ENCODE measurements around the gene ALDH1A3. TPM values are rescaled to one million over a fixed set of nuclear protein-coding genes. Genes with fewer than 3 reads are reported as not detected.

Gene ALDH1A3
- total and polyA plus RNA-seq, 4 donors: 0.79 to 8.4 (median 1.4) TPM

- DNase-seq (ENCODE audit: low spot score): no peak
Observed at GRCh38 chr15:100831467-100831866, 48.2 kb upstream of the ALDH1A3 start.

DNA sequence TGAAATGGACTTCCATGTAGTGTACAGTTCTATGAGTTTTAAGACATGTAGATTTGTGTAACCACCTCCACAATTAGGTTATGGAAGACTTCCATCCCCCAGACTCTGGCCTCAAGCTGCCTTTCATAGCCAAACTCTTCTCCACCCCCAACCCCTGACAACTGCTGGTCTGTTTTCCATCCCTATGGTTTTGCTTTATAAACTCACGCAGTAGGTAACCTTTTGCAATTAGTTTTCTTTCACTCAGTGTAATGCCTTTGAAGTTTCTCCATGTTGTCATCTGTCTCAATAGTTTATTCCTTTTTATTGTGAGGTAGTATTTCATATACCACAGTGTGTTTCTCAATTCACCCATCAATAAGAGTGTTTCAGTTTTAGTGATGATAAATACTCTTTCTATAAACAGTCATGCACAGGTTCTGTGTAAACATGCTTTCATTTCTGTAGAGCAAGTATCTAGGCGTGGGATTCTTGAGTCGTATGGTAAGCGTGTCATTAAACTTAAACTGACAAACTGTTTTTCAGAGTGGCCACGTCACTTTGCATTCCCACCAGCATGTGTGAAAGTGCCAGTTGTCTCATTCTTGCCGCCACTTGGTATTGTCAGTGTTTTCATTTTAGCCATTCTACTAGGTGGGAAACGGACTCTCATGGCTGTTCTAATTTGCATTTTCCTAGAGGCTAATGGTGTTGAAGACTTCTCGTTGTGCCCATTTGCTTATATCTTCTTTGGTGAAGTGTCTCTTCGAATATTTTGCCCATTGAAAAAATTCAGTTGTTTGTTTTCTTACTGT, 47.3 kb upstream of the ALDH1A3 start:
- DNase-seq (ENCODE audit: low spot score): no peak
- Histone ChIP-seq H3K27ac (ENCODE audit: low read depth in 1 of 2, low read length in 2 of 2) (no peak overlapping the region), H3K4me3 (ENCODE audit: low read depth in 1 of 3, low read length in 3 of 3) (no peak overlapping the region), H3K9me3 (ENCODE audit: control insufficient read depth in 4 of 4, low read length in 3 of 4) (peaks cover 0 to 2% (median 2%) of the 10 kb centered on the region in 4 donors), H3K36me3 (ENCODE audit: control insufficient read depth in 4 of 4, insufficient read depth in 3 of 4, low read depth in 1 of 4, low read length in 3 of 4) (no peaks in the 10 kb centered on the region), H3K9ac (ENCODE audit: low read depth in 1 of 2, low read length in 2 of 2) (no peak overlapping the region), H3K4me1 (ENCODE audit: control insufficient read depth in 4 of 4, insufficient read depth in 4 of 4, low read length in 3 of 4) (no peaks in the 10 kb centered on the region), H3K27me3 (ENCODE audit: control insufficient read depth in 4 of 4, insufficient read depth in 4 of 4, low read length in 3 of 4) (peaks cover 0 to 11% (median 2%) of the 10 kb centered on the region in 4 donors)
- TF ChIP-seq, protein P1, sequence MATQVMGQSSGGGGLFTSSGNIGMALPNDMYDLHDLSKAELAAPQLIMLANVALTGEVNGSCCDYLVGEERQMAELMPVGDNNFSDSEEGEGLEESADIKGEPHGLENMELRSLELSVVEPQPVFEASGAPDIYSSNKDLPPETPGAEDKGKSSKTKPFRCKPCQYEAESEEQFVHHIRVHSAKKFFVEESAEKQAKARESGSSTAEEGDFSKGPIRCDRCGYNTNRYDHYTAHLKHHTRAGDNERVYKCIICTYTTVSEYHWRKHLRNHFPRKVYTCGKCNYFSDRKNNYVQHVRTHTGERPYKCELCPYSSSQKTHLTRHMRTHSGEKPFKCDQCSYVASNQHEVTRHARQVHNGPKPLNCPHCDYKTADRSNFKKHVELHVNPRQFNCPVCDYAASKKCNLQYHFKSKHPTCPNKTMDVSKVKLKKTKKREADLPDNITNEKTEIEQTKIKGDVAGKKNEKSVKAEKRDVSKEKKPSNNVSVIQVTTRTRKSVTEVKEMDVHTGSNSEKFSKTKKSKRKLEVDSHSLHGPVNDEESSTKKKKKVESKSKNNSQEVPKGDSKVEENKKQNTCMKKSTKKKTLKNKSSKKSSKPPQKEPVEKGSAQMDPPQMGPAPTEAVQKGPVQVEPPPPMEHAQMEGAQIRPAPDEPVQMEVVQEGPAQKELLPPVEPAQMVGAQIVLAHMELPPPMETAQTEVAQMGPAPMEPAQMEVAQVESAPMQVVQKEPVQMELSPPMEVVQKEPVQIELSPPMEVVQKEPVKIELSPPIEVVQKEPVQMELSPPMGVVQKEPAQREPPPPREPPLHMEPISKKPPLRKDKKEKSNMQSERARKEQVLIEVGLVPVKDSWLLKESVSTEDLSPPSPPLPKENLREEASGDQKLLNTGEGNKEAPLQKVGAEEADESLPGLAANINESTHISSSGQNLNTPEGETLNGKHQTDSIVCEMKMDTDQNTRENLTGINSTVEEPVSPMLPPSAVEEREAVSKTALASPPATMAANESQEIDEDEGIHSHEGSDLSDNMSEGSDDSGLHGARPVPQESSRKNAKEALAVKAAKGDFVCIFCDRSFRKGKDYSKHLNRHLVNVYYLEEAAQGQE (IDR thresholded peaks at IDR 0.05): no peak
- no peak for TF ChIP-seq NR2F2 (IDR thresholded peaks at IDR 0.05)
- TF ChIP-seq RXRA (IDR thresholded peaks at IDR 0.05): no peak
- no peak for TF ChIP-seq TAF1 (conservative IDR thresholded peaks at IDR 0.05)
- TF ChIP-seq HNF4A (conservative IDR thresholded peaks at IDR 0.05): no peak
- no peak for TF ChIP-seq YY1 (IDR thresholded peaks at IDR 0.05)
- TF ChIP-seq ZBTB33 (IDR thresholded peaks at IDR 0.05): no peak
- no peak for TF ChIP-seq HNF4G (IDR thresholded peaks at IDR 0.05)
- no peak for TF ChIP-seq FOXA1 (IDR thresholded peaks at IDR 0.05)
- TF ChIP-seq JUND (IDR thresholded peaks at IDR 0.05): no peak
- no peak for TF ChIP-seq FOXA2 (IDR thresholded peaks at IDR 0.05)
- WGBS: 79% methylated on average over 9 of the region's 9 CpGs

More at GRCh38 chr15:100831467-100831866, 48.2 kb upstream of the ALDH1A3 start:
- Histone ChIP-seq H3K27ac (ENCODE audit: low read depth in 1 of 2, low read length in 2 of 2) (no peak overlapping the region), H3K36me3 (ENCODE audit: control insufficient read depth in 4 of 4, insufficient read depth in 3 of 4, low read depth in 1 of 4, low read length in 3 of 4) (no peaks in the 10 kb centered on the region), H3K27me3 (ENCODE audit: control insufficient read depth in 4 of 4, insufficient read depth in 4 of 4, low read length in 3 of 4) (peaks cover 0 to 8% (median 2%) of the 10 kb centered on the region in 4 donors), H3K9ac (ENCODE audit: low read depth in 1 of 2, low read length in 2 of 2) (no peak overlapping the region), H3K4me3 (ENCODE audit: low read depth in 1 of 3, low read length in 3 of 3) (no peak overlapping the region), H3K4me1 (ENCODE audit: control insufficient read depth in 4 of 4, insufficient read depth in 4 of 4, low read length in 3 of 4) (no peaks in the 10 kb centered on the region), H3K9me3 (ENCODE audit: control insufficient read depth in 4 of 4, low read length in 3 of 4) (peaks cover 0 to 2% (median 2%) of the 10 kb centered on the region in 4 donors)
- TF ChIP-seq ZBTB33 (IDR thresholded peaks at IDR 0.05) (no peak), RXRA (IDR thresholded peaks at IDR 0.05) (no peak)
- WGBS: 74% methylated on average over 5 of the region's 5 CpGs
